ENCODE measurements around the gene OTOS. TPM values are rescaled to one million over a fixed set of nuclear protein-coding genes. Genes with fewer than 3 reads are reported as not detected.

Gene OTOS
- total RNA-seq, 1 experiment from 2014 or later = not detected

GRCh38 chr2:240149943-240150784 lies 9.7 kb upstream of the OTOS start:
- POLR2A ChIA-PET = no interaction called here

More at GRCh38 chr2:240149943-240150784, 9.7 kb upstream of the OTOS start:
- Histone ChIP-seq H3K4me1 (ENCODE audit: control insufficient read depth in 1 of 2, insufficient read depth in 2 of 2, low read length in 2 of 2) (no peaks in the 10 kb centered on the region), H3K4me2 (ENCODE audit: low read length) (peak overlapping the region; percentile 40), H3K27ac (ENCODE audit: low read depth, low read length) (no peak overlapping the region), H2AFZ (ENCODE audit: low read depth, low read length, poor library complexity, severe bottlenecking) (no peak overlapping the region), H3K27me3 (ENCODE audit: insufficient read depth, low read length) (0 out of 2 replicates have a peak, but pooled peaks cover 6% of the 10 kb centered on the region), H3K9me3 (ENCODE audit: control insufficient read depth in 1 of 2, insufficient read depth in 1 of 2, low read depth in 1 of 2, low read length in 2 of 2) (peaks cover 0 to 2% of the 10 kb centered on the region in 2 experiments; a peak in 1 of 4 replicates), H3K9me2 (ENCODE audit: insufficient read depth) (no peaks in the 10 kb centered on the region), H4K20me1 (ENCODE audit: insufficient read depth) (no peaks in the 10 kb centered on the region), H3K36me3 (ENCODE audit: control insufficient read depth in 1 of 2, insufficient read depth in 2 of 2, low read length in 2 of 2) (no peaks in the 10 kb centered on the region), H3K9ac (ENCODE audit: low read length) (no peak overlapping the region), H3K4me3 (replicated peaks in 1 of 2; ENCODE audit: low read depth in 1 of 2, low read length in 2 of 2) (no peak overlapping the region), H3K79me2 (ENCODE audit: insufficient read depth, low read length) (no peaks in the 10 kb centered on the region)
- ATAC-seq = peak; percentile 92
- intact Hi-C loops (cut with micrococcal nuclease) = loop anchor here (5.0 kb wide), 1 partner anchor 302 kb away; no protein-coding TSS in a partner anchor
- RAD21 ChIA-PET (ENCODE audit: low non-redundant PET in 1 of 2, low total read pairs in 2 of 2, uncharacterized antibody in 2 of 2, unreplicated experiment in 2 of 2) = interaction anchor here in 1 of 2 experiments (0.6 kb wide), 1 partner anchor 125 kb away, joined by 3 read pairs; no protein-coding TSS in a partner anchor
- TF ChIP-seq SP1 (IDR thresholded peaks at IDR 0.05; ENCODE audit: low read depth) (no peak), ZBTB33 (IDR thresholded peaks at IDR 0.05; ENCODE audit: extremely low read depth, insufficient replicate concordance, low read length) (no peak), CTCF (IDR thresholded peaks at IDR 0.05 in 2 of 3, conservative IDR thresholded peaks at IDR 0.05 in 1 of 3; ENCODE audit: borderline replicate concordance in 1 of 3, insufficient read depth in 1 of 3, low read depth in 2 of 3, low read length in 2 of 3) (peak; percentile 51 to 90 (median 86); a peak in 5 of 6 replicates), ZNF274 (IDR thresholded peaks at IDR 0.05; ENCODE audit: low read depth, low read length) (no peak), CEBPB (IDR thresholded peaks at IDR 0.05; ENCODE audit: low read depth) (no peak), ATF3 (IDR thresholded peaks at IDR 0.05) (no peak), ZFX (IDR thresholded peaks at IDR 0.05) (no peak), EZH2 (IDR thresholded peaks at IDR 0.05) (no peak), CBX3 (IDR thresholded peaks at IDR 0.05; ENCODE audit: low read depth) (no peak), SIN3A (IDR thresholded peaks at IDR 0.05; ENCODE audit: low read depth) (no peak), ELF1 (IDR thresholded peaks at IDR 0.05; ENCODE audit: borderline replicate concordance, low read depth) (no peak), POLR2AphosphoS5 (IDR thresholded peaks at IDR 0.05; ENCODE audit: low read depth, low read length) (no peak), YY1 (IDR thresholded peaks at IDR 0.05; ENCODE audit: extremely low read depth, insufficient replicate concordance, low read depth, low read length) (no peak), REST (IDR thresholded peaks at IDR 0.05; ENCODE audit: low read depth) (no peak), RAD21 (IDR thresholded peaks at IDR 0.05; ENCODE audit: low read depth) (peak; percentile 84)
- peak; percentile 33 for DNase-seq (ENCODE audit: low read depth, low spot score)
- no TSS peak for BruUV-seq (replicated peaks)
- CTCF ChIA-PET = interaction anchor here (0.9 to 1.7 kb wide), 5 partner anchors 9 to 347 kb away, joined by 3 to 6 read pairs (median 4); no protein-coding TSS in a partner anchor

Measured in HCT116 (cell line).